Measurements from ENCODE around the gene CFAP20. TPM values are rescaled to one million over a fixed set of nuclear protein-coding genes. Genes with fewer than 3 reads are reported as not detected.

CFAP20 gene
- total RNA-seq, 1 experiment from 2014 or later = 60.4 TPM

- Histone ChIP-seq H3K4ac (ENCODE audit: low read depth, low read length) (no peak overlapping the region), H2BK20ac (ENCODE audit: low read depth, low read length, poor library complexity, severe bottlenecking) (no peak overlapping the region), H2BK12ac (ENCODE audit: insufficient read length, low read depth, low read length) (no peak overlapping the region), H3K56ac (ENCODE audit: insufficient read length, low read depth, low read length) (no peak overlapping the region), H2AFZ (ENCODE audit: low read length) (no peak overlapping the region), H3K9me3 (ENCODE audit: control insufficient read depth, low read depth, low read length) (no peaks in the 10 kb centered on the region), H3T11ph (ENCODE audit: low read length) (no peak overlapping the region), H4K20me1 (ENCODE audit: control insufficient read depth, insufficient read depth, insufficient read length) (no peaks in the 10 kb centered on the region), H3K4me1 (ENCODE audit: insufficient read depth, low read length) (no peaks in the 10 kb centered on the region), H3K79me1 (ENCODE audit: insufficient read depth, low read depth, low read length, poor library complexity, severe bottlenecking) (no peaks in the 10 kb centered on the region), H2BK15ac (ENCODE audit: low read depth, low read length) (no peak overlapping the region), H2AK5ac (ENCODE audit: insufficient read length, low read length) (no peak overlapping the region), H4K8ac (replicated peaks; ENCODE audit: insufficient read length, low read depth, low read length) (no peak overlapping the region), H3K27me3 (ENCODE audit: insufficient read depth, low read length) (no peaks in the 10 kb centered on the region), H3K18ac (ENCODE audit: insufficient read length, low read depth, low read length) (no peak overlapping the region), H4K91ac (ENCODE audit: insufficient read length, low read depth, low read length) (no peak overlapping the region), H3K23me2 (ENCODE audit: insufficient read length, low read depth, low read length, poor library complexity, severe bottlenecking) (no peaks in the 10 kb centered on the region), H4K5ac (ENCODE audit: insufficient read length, low read depth, low read length) (no peak overlapping the region), H2BK120ac (ENCODE audit: low read depth, low read length, poor library complexity, severe bottlenecking) (no peak overlapping the region), H3K14ac (ENCODE audit: insufficient read depth, low read length) (no peak overlapping the region; the same call in 1 of the 2 replicates), H3K27ac (ENCODE audit: insufficient read length, low read depth, low read length) (no peak overlapping the region), H3K9ac (ENCODE audit: extremely low read depth, insufficient read length, low read length) (no peak overlapping the region), H2BK5ac (ENCODE audit: insufficient read length, low read length) (no peak overlapping the region), H3K79me2 (ENCODE audit: insufficient read depth, low read length) (no peaks in the 10 kb centered on the region), H3K23ac (ENCODE audit: insufficient read length, low read depth, low read length) (no peak overlapping the region), H3K4me2 (ENCODE audit: insufficient read depth, insufficient read length, low read length) (no peak overlapping the region)
- Mint-ChIP-seq H3K36me3 (ENCODE audit: insufficient read depth in 1 of 3, low read depth in 3 of 3) (no peaks in the 10 kb centered on the region), H3K9me3 (no peaks in the 10 kb centered on the region), H3K4me3 (no peak overlapping the region), H3K27me3 (ENCODE audit: low read depth) (peaks cover 9% of the 10 kb centered on the region), H3K4me1 (0 out of 4 replicates have a peak, but pooled peaks cover 0 to 4% of the 10 kb centered on the region in 2 experiments), H3K27ac (0 out of 7 replicates have a peak overlapping the region, but pooled peaks of 1 of the 3 experiments have one; percentile 46)
- WGBS (ENCODE audit: extremely low coverage, insufficient read length, low lambda C conversion rate) = no CpG with 5 or more reads among the region's 1 CpG
- no peak for DNase-seq
- TF ChIP-seq, protein P1, sequence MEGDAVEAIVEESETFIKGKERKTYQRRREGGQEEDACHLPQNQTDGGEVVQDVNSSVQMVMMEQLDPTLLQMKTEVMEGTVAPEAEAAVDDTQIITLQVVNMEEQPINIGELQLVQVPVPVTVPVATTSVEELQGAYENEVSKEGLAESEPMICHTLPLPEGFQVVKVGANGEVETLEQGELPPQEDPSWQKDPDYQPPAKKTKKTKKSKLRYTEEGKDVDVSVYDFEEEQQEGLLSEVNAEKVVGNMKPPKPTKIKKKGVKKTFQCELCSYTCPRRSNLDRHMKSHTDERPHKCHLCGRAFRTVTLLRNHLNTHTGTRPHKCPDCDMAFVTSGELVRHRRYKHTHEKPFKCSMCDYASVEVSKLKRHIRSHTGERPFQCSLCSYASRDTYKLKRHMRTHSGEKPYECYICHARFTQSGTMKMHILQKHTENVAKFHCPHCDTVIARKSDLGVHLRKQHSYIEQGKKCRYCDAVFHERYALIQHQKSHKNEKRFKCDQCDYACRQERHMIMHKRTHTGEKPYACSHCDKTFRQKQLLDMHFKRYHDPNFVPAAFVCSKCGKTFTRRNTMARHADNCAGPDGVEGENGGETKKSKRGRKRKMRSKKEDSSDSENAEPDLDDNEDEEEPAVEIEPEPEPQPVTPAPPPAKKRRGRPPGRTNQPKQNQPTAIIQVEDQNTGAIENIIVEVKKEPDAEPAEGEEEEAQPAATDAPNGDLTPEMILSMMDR (conservative IDR thresholded peaks at IDR 0.05) = no peak
These were observed 19.3 kb upstream of the CFAP20 start for GRCh38 chr16:58148526-58148925.

All from H9 (cell line).